PFSK-1 (cell line): ENCODE results near the gene VEPH1.

ENCODE experiments used
- FOXP2 ChIP-seq: optimal IDR thresholded peaks from 2 replicates; pipeline ENCODE3; 2011; ENCODE audit warnings: borderline replicate concordance, control low read depth, inconsistent platforms; ENCODE audit not compliant: insufficient read depth; ENCODE audit errors: extremely low read length, extremely low read depth
- POLR2AphosphoS5 ChIP-seq: IDR thresholded peaks from 2 replicates; pipeline ENCODE4 v1.6.1; 2012; ENCODE audit warnings: low read depth, mild to moderate bottlenecking, control low read depth, low read length, moderate library complexity
- SIN3A ChIP-seq: IDR thresholded peaks from 2 replicates; pipeline ENCODE4 v1.6.1; 2012; ENCODE audit warnings: mild to moderate bottlenecking, low read length, moderate library complexity, borderline replicate concordance; ENCODE audit not compliant: insufficient read depth
- TAF1 ChIP-seq: IDR thresholded peaks from 2 replicates; pipeline ENCODE4 v1.6.1; 2012; ENCODE audit warnings: low read length, control low read depth, borderline replicate concordance; ENCODE audit not compliant: insufficient read depth
- TF ChIP-seq, protein P1 (sequence below), 2 experiments: IDR thresholded peaks; 2 replicates each; pipeline versions ENCODE4 v1.6.1 to v1.8.0; 2011 to 2012; ENCODE audit warnings: low read depth in 2 of 2, low read length in 2 of 2, control low read depth in 1 of 2, inconsistent platforms in 1 of 2, mild to moderate bottlenecking in 1 of 2, moderate library complexity in 1 of 2; ENCODE audit not compliant: insufficient read depth in 1 of 2

Gene VEPH1

DNA sequence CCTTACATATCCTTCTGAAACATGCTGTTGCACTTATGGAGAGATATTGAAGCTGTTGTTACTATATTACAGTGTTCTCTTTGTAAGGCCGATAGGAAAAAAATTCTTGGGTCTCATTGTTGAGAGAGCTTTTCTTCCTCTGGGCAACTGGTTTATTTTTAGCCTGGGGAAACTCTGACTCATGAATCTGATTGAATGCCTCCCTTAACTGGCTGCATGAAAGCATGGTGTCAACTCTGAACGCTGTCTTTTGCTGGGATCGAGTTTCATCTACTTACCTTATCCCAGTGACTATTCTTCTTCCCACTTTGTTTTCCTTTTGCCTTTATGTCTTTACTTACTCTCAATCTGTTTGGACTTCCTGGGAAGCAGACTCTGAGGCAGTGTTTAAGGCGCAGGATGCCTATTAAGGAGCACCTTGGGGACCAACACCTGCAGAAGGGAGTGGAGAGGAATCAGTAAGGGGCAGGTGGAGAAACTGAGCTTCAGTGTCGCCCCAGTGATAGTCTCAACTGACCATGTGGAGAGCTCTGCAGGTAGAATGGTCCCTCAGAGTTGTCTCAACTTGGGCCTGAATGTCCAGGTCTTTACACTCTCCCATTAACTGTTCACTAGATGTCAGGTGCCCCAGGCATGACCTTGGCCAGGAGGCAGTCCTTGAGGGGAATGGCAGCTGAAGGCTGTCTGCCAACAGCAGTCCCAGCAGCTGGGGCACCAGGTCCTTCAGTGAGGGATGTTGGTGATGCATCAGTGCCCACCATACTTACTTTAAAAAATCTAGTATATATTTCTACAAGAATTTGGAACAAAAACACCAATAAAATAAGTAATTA is 254.4 kb downstream of the VEPH1 start:
- no peak for TF ChIP-seq TAF1
- TF ChIP-seq FOXP2: no peak
- TF ChIP-seq SIN3A: no peak
- TF ChIP-seq, protein P1, sequence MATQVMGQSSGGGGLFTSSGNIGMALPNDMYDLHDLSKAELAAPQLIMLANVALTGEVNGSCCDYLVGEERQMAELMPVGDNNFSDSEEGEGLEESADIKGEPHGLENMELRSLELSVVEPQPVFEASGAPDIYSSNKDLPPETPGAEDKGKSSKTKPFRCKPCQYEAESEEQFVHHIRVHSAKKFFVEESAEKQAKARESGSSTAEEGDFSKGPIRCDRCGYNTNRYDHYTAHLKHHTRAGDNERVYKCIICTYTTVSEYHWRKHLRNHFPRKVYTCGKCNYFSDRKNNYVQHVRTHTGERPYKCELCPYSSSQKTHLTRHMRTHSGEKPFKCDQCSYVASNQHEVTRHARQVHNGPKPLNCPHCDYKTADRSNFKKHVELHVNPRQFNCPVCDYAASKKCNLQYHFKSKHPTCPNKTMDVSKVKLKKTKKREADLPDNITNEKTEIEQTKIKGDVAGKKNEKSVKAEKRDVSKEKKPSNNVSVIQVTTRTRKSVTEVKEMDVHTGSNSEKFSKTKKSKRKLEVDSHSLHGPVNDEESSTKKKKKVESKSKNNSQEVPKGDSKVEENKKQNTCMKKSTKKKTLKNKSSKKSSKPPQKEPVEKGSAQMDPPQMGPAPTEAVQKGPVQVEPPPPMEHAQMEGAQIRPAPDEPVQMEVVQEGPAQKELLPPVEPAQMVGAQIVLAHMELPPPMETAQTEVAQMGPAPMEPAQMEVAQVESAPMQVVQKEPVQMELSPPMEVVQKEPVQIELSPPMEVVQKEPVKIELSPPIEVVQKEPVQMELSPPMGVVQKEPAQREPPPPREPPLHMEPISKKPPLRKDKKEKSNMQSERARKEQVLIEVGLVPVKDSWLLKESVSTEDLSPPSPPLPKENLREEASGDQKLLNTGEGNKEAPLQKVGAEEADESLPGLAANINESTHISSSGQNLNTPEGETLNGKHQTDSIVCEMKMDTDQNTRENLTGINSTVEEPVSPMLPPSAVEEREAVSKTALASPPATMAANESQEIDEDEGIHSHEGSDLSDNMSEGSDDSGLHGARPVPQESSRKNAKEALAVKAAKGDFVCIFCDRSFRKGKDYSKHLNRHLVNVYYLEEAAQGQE (IDR thresholded peaks at IDR 0.05; ENCODE audit: insufficient read depth in 1 of 2, low read depth in 2 of 2, low read length in 2 of 2): no peak
- TF ChIP-seq POLR2AphosphoS5: no peak

DNA sequence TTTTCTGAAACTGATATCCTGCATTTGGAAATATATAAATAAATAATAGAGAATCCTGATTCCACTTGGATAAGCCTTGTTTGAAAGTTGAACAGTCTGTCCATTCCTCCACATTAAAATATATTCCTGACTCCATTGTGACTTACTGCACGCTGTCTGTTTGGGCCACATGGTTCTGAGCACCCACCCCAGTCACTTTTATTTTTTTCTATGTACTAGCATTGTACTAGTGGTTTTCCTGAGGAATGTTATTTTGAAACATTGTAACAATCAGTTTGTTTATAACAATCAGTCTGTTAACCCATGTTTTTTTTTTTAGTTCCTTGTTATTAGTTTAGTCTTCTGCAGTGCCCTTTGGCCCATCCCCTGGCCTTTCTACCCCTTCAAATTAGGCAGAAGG is 255.8 kb downstream of the VEPH1 start:
- TF ChIP-seq FOXP2 (no peak), SIN3A (no peak), POLR2AphosphoS5 (no peak), TAF1 (no peak)
- TF ChIP-seq, protein P1 (IDR thresholded peaks at IDR 0.05; ENCODE audit: insufficient read depth in 1 of 2, low read depth in 2 of 2, low read length in 2 of 2): no peak

DNA sequence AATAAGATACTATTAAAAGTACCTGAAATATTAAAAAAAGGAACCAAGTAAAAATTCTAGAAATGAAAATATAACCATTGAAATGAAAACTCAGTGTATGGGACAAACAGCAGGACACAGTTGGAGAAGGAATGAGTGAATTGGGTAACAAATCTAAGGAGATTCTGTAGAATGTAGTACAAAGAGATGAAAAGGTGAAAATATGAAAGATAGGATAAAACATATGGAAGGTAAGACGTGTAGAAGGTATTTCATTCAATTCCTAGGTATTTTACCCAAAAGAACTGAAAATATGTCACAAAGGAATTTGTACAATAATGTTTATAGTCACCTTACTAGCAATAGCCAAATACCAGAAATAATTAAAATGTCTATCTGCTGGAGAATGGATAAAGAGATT is 260.4 kb downstream of the VEPH1 start:
- TF ChIP-seq, protein P1 (IDR thresholded peaks at IDR 0.05; ENCODE audit: insufficient read depth in 1 of 2, low read depth in 2 of 2, low read length in 2 of 2): no peak
- TF ChIP-seq SIN3A (no peak), FOXP2 (no peak), POLR2AphosphoS5 (no peak), TAF1 (no peak)

DNA sequence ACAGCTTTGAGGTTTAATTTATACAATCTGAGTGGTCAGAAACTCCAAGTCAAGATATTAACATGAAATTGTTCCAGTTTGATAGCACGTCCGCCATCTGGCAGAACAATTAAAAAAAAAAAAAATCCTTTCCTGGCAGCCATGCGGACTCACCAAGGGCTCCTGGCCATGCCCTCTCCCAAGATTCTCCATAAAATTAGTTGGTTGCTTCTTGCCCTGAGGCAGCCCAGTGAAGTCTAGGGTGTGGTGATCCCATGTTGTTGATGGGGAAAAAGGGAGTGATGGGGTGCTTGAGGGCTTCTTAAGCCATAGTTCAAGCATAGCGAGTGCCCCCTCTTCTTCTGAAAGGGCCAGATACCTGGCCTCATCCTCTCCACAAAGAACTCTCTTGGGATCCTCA is 261.6 kb downstream of the VEPH1 start:
- TF ChIP-seq FOXP2: no peak
- TF ChIP-seq TAF1: no peak
- no peak for TF ChIP-seq POLR2AphosphoS5
- no peak for TF ChIP-seq SIN3A
- TF ChIP-seq, protein P1 (IDR thresholded peaks at IDR 0.05; ENCODE audit: insufficient read depth in 1 of 2, low read depth in 2 of 2, low read length in 2 of 2): no peak
